OCI-LY1 (cell line): ENCODE measurements around the gene GPR42.

Experiments used
- H2AFZ ChIP-seq: fragments of 200-600 bp; sonication (generic), shearing (Covaris generic); 2 replicates; pipeline ENCODE4 v1.6.0; 2014; ENCODE audit warnings: antibody characterized with exemption, mild to moderate bottlenecking, low read length
- H3F3A ChIP-seq: fragments of 200-600 bp; sonication (generic), shearing (Covaris generic); 2 replicates; pipeline ENCODE4 v1.6.0; 2014; ENCODE audit warnings: mild to moderate bottlenecking, antibody characterized with exemption, low read length, moderate library complexity; ENCODE audit not compliant: insufficient read depth
- H3K27ac ChIP-seq: fragments of 200-600 bp; sonication (generic); 2 replicates; pipeline ENCODE4 v1.5.1; 2014; ENCODE audit warnings: low read length, mixed run types, mild to moderate bottlenecking, low read depth; ENCODE audit not compliant: poor library complexity, severe bottlenecking
- H3K27me3 ChIP-seq: fragments of 200-600 bp; sonication (generic); 2 replicates; pipeline ENCODE4 v1.6.0; 2014; ENCODE audit warnings: antibody characterized with exemption, mild to moderate bottlenecking, low read length, moderate library complexity; ENCODE audit not compliant: insufficient read depth
- H3K36me3 ChIP-seq: fragments of 200-600 bp; sonication (generic); 2 replicates; pipeline ENCODE4 v1.6.1; 2014; ENCODE audit warnings: mild to moderate bottlenecking, antibody characterized with exemption, low read length, moderate library complexity, mixed read lengths; ENCODE audit not compliant: insufficient read depth
- H3K4me1 ChIP-seq: fragments of 200-600 bp; sonication (generic); 2 replicates; pipeline ENCODE4 v1.5.1; 2014; ENCODE audit warnings: mild to moderate bottlenecking, low read length, moderate library complexity; ENCODE audit not compliant: insufficient read depth, severe bottlenecking
- H3K4me2 ChIP-seq: fragments of 200-600 bp; sonication (generic), shearing (Covaris generic); 2 replicates; pipeline ENCODE4 v1.6.1; 2014; ENCODE audit warnings: low read length
- H3K4me3 ChIP-seq: fragments of 200-600 bp; sonication (generic); 2 replicates; pipeline ENCODE4 v1.5.1; 2014; ENCODE audit warnings: low read length, low read depth, mild to moderate bottlenecking, mixed read lengths; ENCODE audit not compliant: poor library complexity, severe bottlenecking
- H3K79me2 ChIP-seq: fragments of 200-600 bp; shearing (Covaris generic); 2 replicates; pipeline ENCODE4 v1.6.1; 2016; ENCODE audit warnings: mixed run types, low read length, mixed read lengths; ENCODE audit not compliant: insufficient read depth
- H3K9ac ChIP-seq: fragments of 200-600 bp; sonication (generic), shearing (Covaris generic); 2 replicates; pipeline ENCODE4 v1.6.1; 2014; ENCODE audit warnings: mild to moderate bottlenecking, low read length, mixed read lengths
- H3K9me2 ChIP-seq: fragments of 200-600 bp; sonication (generic), shearing (Covaris generic); 2 replicates; pipeline ENCODE4 v1.6.1; 2014; ENCODE audit warnings: low read depth, mild to moderate bottlenecking, low read length, mixed read lengths
- H3K9me3 ChIP-seq: fragments of 200-600 bp; shearing (Covaris generic); 2 replicates; pipeline ENCODE4 v1.6.1; 2014; ENCODE audit warnings: low read length, mixed read lengths
- H4K20me1 ChIP-seq: fragments of 200-600 bp; sonication (generic), shearing (Covaris generic); 2 replicates; pipeline ENCODE4 v1.6.0; 2016; ENCODE audit warnings: mild to moderate bottlenecking, low read length; ENCODE audit not compliant: insufficient read depth
- CTCF ChIP-seq: fragments of 200-600 bp; sonication (generic), shearing (Covaris generic); IDR thresholded peaks from 2 replicates; pipeline ENCODE4 v1.5.1; 2017; ENCODE audit warnings: mild to moderate bottlenecking, antibody characterized with exemption, low read length, moderate library complexity, mixed read lengths
- EZH2 ChIP-seq: fragments of 200-600 bp; sonication (generic), shearing (Covaris generic); IDR thresholded peaks from 2 replicates; pipeline ENCODE4 v1.8.0; 2017; ENCODE audit warnings: borderline replicate concordance, mixed run types, mild to moderate bottlenecking, antibody characterized with exemption, low read length, moderate library complexity, mixed read lengths

GPR42 gene

GRCh38 chr19:35341565-35342225 is 29.2 kb upstream of the GPR42 start:
- Histone ChIP-seq H3K36me3 (peaks cover 93% of the 10 kb centered on the region), H3K27ac (no peak overlapping the region), H3K4me2 (no peak overlapping the region), H3K9me3 (no peaks in the 10 kb centered on the region), H3K4me1 (peaks cover 42% of the 10 kb centered on the region), H3F3A (no peaks in the 10 kb centered on the region), H2AFZ (no peak overlapping the region), H3K9me2 (no peaks in the 10 kb centered on the region), H3K79me2 (no peaks in the 10 kb centered on the region), H3K9ac (no peak overlapping the region), H3K27me3 (no peaks in the 10 kb centered on the region), H3K4me3 (no peak overlapping the region), H4K20me1 (no peaks in the 10 kb centered on the region)
- TF ChIP-seq CTCF: no peak
- no peak for TF ChIP-seq EZH2

- no peak overlapping the region for H3K4me2 ChIP-seq
- H3K27me3 ChIP-seq: no peaks in the 10 kb centered on the region
- H3K36me3 ChIP-seq: peaks cover 88% of the 10 kb centered on the region
- no peaks in the 10 kb centered on the region for H3K79me2 ChIP-seq
- peaks cover 42% of the 10 kb centered on the region for H3K4me1 ChIP-seq
- H3K9ac ChIP-seq: no peak overlapping the region
- no peak overlapping the region for H3K4me3 ChIP-seq
- H3K9me3 ChIP-seq: no peaks in the 10 kb centered on the region
- no peaks in the 10 kb centered on the region for H4K20me1 ChIP-seq
- no peak overlapping the region for H2AFZ ChIP-seq
- H3K27ac ChIP-seq: no peak overlapping the region
- no peak for TF ChIP-seq CTCF
- TF ChIP-seq EZH2: no peak
- H3F3A ChIP-seq: no peaks in the 10 kb centered on the region
- H3K9me2 ChIP-seq: no peaks in the 10 kb centered on the region
Measured at GRCh38 chr19:35342430-35342829, 28.4 kb upstream of the GPR42 start.

- H3K9ac ChIP-seq: no peak overlapping the region
- no peaks in the 10 kb centered on the region for H4K20me1 ChIP-seq
- H3F3A ChIP-seq: no peaks in the 10 kb centered on the region
- H3K9me2 ChIP-seq: no peaks in the 10 kb centered on the region
- no peaks in the 10 kb centered on the region for H3K9me3 ChIP-seq
- H3K4me3 ChIP-seq: no peak overlapping the region
- no peak overlapping the region for H2AFZ ChIP-seq
- no peaks in the 10 kb centered on the region for H3K79me2 ChIP-seq
- no peak for TF ChIP-seq EZH2
- no peak for TF ChIP-seq CTCF
- no peak overlapping the region for H3K27ac ChIP-seq
- H3K36me3 ChIP-seq: peaks cover 69% of the 10 kb centered on the region
- H3K27me3 ChIP-seq: no peaks in the 10 kb centered on the region
- no peak overlapping the region for H3K4me2 ChIP-seq
- H3K4me1 ChIP-seq: peaks cover 48% of the 10 kb centered on the region
Measured at GRCh38 chr19:35344511-35345031, 26.3 kb upstream of the GPR42 start.
